Fibroblast of villous mesenchyme (primary cell): ENCODE data around the gene GPR107. TPM values are rescaled to one million over a fixed set of nuclear protein-coding genes. Genes with fewer than 3 reads are reported as not detected.

Experiments used
- DNase-seq: peaks from one replicate; pipeline ENCODE4 v3.0.0-alpha.2; 2010; ENCODE audit warnings: low read depth
- H3K4me3 ChIP-seq: 2 replicates; pipeline ENCODE4 v1.5.1; 2011; ENCODE audit warnings: low read depth, mild to moderate bottlenecking, low read length
- CTCF ChIP-seq: IDR thresholded peaks from 2 replicates; pipeline ENCODE4 v1.5.1; 2012; ENCODE audit warnings: low read depth, mild to moderate bottlenecking, low read length; ENCODE audit not compliant: insufficient read depth
- total RNA-seq: library from RNA; depleted of rRNA; stranded (reverse); fragments of >200 nt; gene quantifications from 2 replicates; pipeline ENCODE4 v1.2.3, GENCODE V29; 2012

The GPR107 gene
- total RNA-seq, 1 donor: 38.0 TPM

DNA sequence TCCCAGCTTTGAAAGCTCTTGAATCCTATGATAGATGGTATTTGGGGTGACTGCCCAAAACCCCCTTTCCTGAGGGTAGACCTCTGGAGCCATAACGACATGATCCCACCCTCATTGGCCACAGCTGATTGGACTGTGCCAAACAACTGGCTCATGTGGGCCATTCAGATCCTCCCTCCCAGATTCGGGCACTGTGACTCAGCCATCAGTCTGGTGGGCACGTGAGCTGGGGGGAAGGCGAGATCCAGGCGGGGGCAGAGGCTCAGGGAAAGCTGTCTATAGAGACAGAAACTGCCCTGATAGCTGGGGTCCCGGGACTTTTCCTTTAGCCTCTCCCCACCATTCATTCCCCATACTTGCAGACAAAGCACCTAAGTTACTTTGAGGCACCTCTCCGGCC is 103.4 kb downstream of the GPR107 start:
- no peak overlapping the region for H3K4me3 ChIP-seq
- DNase-seq: no peak
- TF ChIP-seq CTCF: no peak

DNA sequence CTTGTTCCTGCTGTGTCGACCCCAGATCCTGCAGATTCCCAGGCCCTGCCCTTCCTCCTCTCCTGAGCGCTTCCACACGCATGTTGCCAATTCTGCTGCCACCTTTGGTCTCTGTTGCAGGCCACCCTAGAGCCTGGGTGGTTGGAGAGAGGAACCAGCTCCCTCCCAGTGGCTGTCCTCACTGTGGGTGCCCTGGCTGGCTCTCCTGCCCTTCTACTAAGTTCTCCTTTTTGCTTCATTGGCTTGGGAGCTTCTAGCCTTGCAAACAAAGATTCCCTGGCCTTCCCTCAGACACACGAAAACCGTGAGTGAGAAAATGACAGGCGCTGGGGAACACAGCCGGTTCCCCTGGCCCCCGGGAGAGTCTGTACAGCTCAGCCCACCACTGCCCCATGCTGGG is 104.3 kb downstream of the GPR107 start:
- no peak for TF ChIP-seq CTCF
- no peak overlapping the region for H3K4me3 ChIP-seq
- no peak for DNase-seq

GRCh38 chr9:130159057-130159456 is 105.4 kb downstream of the GPR107 start:
- no peak for TF ChIP-seq CTCF
- DNase-seq: no peak
- no peak overlapping the region for H3K4me3 ChIP-seq

- no peak for DNase-seq
- TF ChIP-seq CTCF: no peak
- no peak overlapping the region for H3K4me3 ChIP-seq
Measured at GRCh38 chr9:130159915-130160670, 106.4 kb downstream of the GPR107 start.

GRCh38 chr9:130160862-130161470 is 107.3 kb downstream of the GPR107 start:
- DNase-seq: no peak
- no peak overlapping the region for H3K4me3 ChIP-seq
- no peak for TF ChIP-seq CTCF

GRCh38 chr9:130165579-130165978 is 111.9 kb downstream of the GPR107 start:
- no peak overlapping the region for H3K4me3 ChIP-seq
- no peak for TF ChIP-seq CTCF
- DNase-seq: no peak
